ENCODE measurements around the gene GARIN1A. TPM values are rescaled to one million over a fixed set of nuclear protein-coding genes. Genes with fewer than 3 reads are reported as not detected.
"Not testable (repeated sequence)": the region's sequence is repeated elsewhere in the genome, so short reads cannot be mapped to it uniquely, and the experiment has no call there.

The GARIN1A gene
- total and polyA plus RNA-seq, 12 donors, result 0.28 to 6.4 (median 2.3) TPM

DNA sequence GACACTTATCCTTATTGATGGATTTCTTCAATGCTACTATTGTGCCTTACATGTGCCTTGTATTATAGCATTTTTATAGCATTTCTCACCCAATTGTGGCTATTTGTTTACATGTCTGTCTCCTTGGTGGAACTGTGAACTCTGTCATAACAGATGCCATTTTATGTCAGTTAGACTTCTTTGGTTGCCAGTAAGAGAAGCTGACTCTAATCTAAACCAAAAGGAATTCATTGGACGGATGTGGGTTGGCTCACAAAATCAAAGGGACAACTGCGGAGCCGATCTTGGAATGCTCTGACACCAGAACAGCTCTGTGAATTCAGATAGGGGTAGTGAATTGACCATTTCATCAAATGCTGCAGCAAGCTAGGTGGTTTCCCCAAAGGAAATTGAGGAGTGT is 15.0 kb downstream of the GARIN1A start:
- no peaks in the 10 kb centered on the region for H3K4me1 ChIP-seq (replicated peaks in 1 of 2)
- no peak for DNase-seq
- intact Hi-C loops (cut with DNase I), result no loop called here
- TF ChIP-seq, protein P1, sequence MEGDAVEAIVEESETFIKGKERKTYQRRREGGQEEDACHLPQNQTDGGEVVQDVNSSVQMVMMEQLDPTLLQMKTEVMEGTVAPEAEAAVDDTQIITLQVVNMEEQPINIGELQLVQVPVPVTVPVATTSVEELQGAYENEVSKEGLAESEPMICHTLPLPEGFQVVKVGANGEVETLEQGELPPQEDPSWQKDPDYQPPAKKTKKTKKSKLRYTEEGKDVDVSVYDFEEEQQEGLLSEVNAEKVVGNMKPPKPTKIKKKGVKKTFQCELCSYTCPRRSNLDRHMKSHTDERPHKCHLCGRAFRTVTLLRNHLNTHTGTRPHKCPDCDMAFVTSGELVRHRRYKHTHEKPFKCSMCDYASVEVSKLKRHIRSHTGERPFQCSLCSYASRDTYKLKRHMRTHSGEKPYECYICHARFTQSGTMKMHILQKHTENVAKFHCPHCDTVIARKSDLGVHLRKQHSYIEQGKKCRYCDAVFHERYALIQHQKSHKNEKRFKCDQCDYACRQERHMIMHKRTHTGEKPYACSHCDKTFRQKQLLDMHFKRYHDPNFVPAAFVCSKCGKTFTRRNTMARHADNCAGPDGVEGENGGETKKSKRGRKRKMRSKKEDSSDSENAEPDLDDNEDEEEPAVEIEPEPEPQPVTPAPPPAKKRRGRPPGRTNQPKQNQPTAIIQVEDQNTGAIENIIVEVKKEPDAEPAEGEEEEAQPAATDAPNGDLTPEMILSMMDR (IDR thresholded peaks at IDR 0.05), result no peak
- no peak for TF ChIP-seq POLR2A (IDR thresholded peaks at IDR 0.05)
- no peak overlapping the region for H3K4me3 ChIP-seq
- H3K9me3 ChIP-seq (replicated peaks in 1 of 3), result no peaks in the 10 kb centered on the region
- H3K27me3 ChIP-seq, result no peaks in the 10 kb centered on the region
- H3K27ac ChIP-seq, result no peak overlapping the region
- WGBS, 4 donors, result 93 to 97% (median 96%) methylated on average over 3 of the region's 3 CpGs
- peaks cover 0 to 15% of the 10 kb centered on the region in 2 donors for H3K36me3 ChIP-seq (replicated peaks in 1 of 2)

DNA sequence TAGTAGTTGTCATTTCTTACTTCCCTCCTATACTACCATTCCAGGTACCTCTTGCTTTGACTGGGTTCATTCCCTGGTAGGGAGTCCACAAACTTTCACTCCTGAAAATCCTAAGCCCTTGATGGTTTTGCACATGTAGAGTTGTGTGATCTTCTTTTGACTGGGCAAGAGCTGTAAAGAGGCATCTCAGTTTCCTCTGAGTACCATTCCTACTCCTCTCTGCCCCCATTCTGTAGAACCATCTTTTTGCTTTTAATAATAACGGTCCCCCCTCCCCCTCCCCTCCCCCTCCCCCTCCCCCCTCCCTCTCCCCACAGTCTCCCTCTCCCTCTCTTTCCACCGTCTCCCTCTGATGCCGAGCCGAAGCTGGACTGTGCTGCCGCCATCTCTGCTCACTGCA is 16.4 kb downstream of the GARIN1A start:
- no peak overlapping the region for H3K27ac ChIP-seq
- WGBS, 4 donors, result 60 to 92% (median 79%) methylated on average over 1 to 2 of the region's 5 CpGs
- H3K36me3 ChIP-seq (replicated peaks in 1 of 2), result peaks cover 0 to 9% of the 10 kb centered on the region in 2 donors
- DNase-seq, result no peak
- H3K4me1 ChIP-seq (replicated peaks in 1 of 2), result no peaks in the 10 kb centered on the region
- no peaks in the 10 kb centered on the region for H3K9me3 ChIP-seq (replicated peaks in 1 of 3)
- TF ChIP-seq POLR2A (IDR thresholded peaks at IDR 0.05), result no peak
- TF ChIP-seq, protein P1 (IDR thresholded peaks at IDR 0.05), result no peak
- no peak overlapping the region for H3K4me3 ChIP-seq
- H3K27me3 ChIP-seq, result no peaks in the 10 kb centered on the region
- intact Hi-C loops (cut with DNase I), result no loop called here

DNA sequence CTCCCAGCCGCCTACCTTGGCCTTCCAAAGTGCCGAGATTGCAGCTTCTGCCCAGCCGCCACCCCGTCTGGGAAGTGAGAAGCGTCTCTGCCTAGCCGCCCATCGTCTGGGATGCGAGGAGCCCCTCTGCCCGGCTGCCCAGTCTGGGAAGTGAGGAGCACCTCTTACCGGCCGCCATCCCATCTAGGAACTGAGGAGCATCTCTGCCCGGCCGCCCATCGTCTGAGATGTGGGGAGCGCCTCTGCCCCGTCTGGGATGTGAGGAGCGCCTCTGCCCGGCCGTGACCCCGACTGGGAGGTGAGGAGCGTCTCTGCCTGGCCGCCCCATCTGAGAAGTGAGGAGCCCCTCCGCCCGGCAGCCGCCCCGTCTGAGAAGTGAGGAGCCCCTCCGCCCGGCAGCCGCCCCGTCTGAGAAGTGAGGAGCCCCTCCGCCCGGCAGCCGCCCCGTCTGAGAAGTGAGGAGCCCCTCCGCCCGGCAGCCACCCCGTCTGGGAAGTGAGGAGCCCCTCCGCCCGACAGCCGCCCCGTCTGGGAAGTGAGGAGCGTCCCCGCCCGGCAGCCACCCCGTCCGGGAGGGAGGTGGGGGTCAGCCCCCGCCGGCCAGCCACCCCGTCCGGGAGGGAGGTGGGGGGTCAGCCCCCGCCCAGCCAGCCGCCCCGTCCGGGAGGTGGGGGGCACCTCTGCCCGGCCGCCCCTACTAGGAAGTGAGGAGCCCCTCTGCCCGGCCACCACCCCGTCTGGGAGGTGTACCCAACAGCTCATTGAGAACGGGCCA is 17.3 kb downstream of the GARIN1A start:
- H3K4me1 ChIP-seq (replicated peaks in 1 of 2); H3K27me3 ChIP-seq; H3K36me3 ChIP-seq (replicated peaks in 1 of 2); DNase-seq; H3K9me3 ChIP-seq (replicated peaks in 1 of 3); H3K4me3 ChIP-seq; H3K27ac ChIP-seq; intact Hi-C loops (cut with DNase I): not testable (repeated sequence)
- WGBS, 4 donors, result 88 to 100% (median 96%) methylated on average over 8 to 46 of the region's 59 CpGs

DNA sequence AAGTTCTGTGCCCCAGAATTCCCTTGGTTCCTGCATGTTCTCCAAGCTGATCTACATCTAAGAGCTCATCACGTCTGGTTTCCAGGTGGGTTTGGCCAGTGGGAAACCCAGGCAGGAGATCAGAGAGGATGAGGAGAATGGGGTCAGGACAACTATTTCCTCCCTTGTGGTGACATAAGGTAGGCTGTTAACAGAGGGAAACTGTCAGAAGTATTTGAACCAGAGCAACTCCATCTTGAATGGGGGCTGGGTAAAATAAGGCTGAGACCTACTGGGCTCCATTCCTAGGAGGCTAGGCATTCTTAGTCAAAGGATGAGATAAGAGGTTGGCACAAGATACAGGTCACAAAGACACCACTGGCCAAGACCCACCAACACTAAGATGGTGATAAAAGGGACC is 19.1 kb downstream of the GARIN1A start:
- Histone ChIP-seq H3K4me3 (no peak overlapping the region), H3K27me3 (no peaks in the 10 kb centered on the region), H3K36me3 (replicated peaks in 1 of 2) (no peaks in the 10 kb centered on the region), H3K9me3 (replicated peaks in 1 of 3) (no peaks in the 10 kb centered on the region), H3K4me1 (replicated peaks in 1 of 2) (no peaks in the 10 kb centered on the region), H3K27ac (no peak overlapping the region)
- no peak for DNase-seq
- 73 to 91% (median 86%) methylated on average over 1 of the region's 1 CpG for WGBS, 4 donors
- intact Hi-C loops (cut with DNase I), result no loop called here
- TF ChIP-seq, protein P1 (IDR thresholded peaks at IDR 0.05), result no peak
- TF ChIP-seq POLR2A (IDR thresholded peaks at IDR 0.05), result no peak

Data from adrenal gland (tissue), 12 donors.